KBM-7 (cell line): ENCODE data around the gene GCNT2.

Experiments used
- DNase-seq: peaks from one replicate; pipeline ENCODE4 v3.0.0-alpha.2; 2015
- in situ Hi-C: fragments of 300-500 bp; cut with MboI; formaldehyde crosslinking; loops from 2 replicates; pipeline ENCODE4 v1.14.3; 2020; ENCODE audit warnings: low sequenced_read_pairs, low pct_unique_long_range_greater_than_20kb, mixed read lengths

The GCNT2 gene

GRCh38 chr6:10678456-10678855 is 157.3 kb downstream of the GCNT2 start:
- DNase-seq: no peak
- in situ Hi-C loops: no loop called here
